Thymus (tissue), 11 donors: ENCODE measurements around the gene LRRC61. TPM values are rescaled to one million over a fixed set of nuclear protein-coding genes. Genes with fewer than 3 reads are reported as not detected.

ENCODE experiments used
- DNase-seq, 9 donors: peaks; one replicate each; pipeline ENCODE4 v3.0.0-alpha.2; 2013; ENCODE audit warnings: low spot score in 9 of 9, low read depth in 6 of 9, missing footprints in 1 of 9
- H3K27ac ChIP-seq, 2 donors: one replicate each; pipeline ENCODE4 v1.5.1; 2013; ENCODE audit warnings: control low read depth in 1 of 2, low read depth in 1 of 2, low read length in 1 of 2, mild to moderate bottlenecking in 1 of 2, moderate library complexity in 1 of 2
- H3K27me3 ChIP-seq, 2 donors: one replicate each; pipeline ENCODE4 v1.5.1; 2013; ENCODE audit warnings: low read length in 1 of 2; ENCODE audit not compliant: control insufficient read depth in 2 of 2, insufficient read depth in 1 of 2
- H3K36me3 ChIP-seq, 2 donors: one replicate each; pipeline ENCODE4 v1.5.1; 2013; ENCODE audit warnings: low read length in 1 of 2, mild to moderate bottlenecking in 1 of 2, moderate library complexity in 1 of 2; ENCODE audit not compliant: control insufficient read depth in 2 of 2, insufficient read depth in 2 of 2
- H3K4me1 ChIP-seq, 2 donors: one replicate each; pipeline ENCODE4 v1.5.1; 2013; ENCODE audit warnings: low read length in 2 of 2; ENCODE audit not compliant: control insufficient read depth in 2 of 2, insufficient read depth in 2 of 2
- H3K4me3 ChIP-seq, 2 donors: one replicate each; pipeline ENCODE4 v1.5.1; 2013; ENCODE audit warnings: low read length in 2 of 2, control low read depth in 1 of 2, mild to moderate bottlenecking in 1 of 2
- H3K9me3 ChIP-seq, 2 donors: one replicate each; pipeline ENCODE4 v1.5.1; 2013; ENCODE audit warnings: low read length in 1 of 2, mild to moderate bottlenecking in 1 of 2; ENCODE audit not compliant: control insufficient read depth in 2 of 2, insufficient read depth in 1 of 2
- WGBS: extraction: QIAGEN DNeasy Blood & Tissue Kit; methylation state at CpG from one replicate; pipeline ENCODE4 v1.1.7; 2013; 5-methylcytosine and 5-hydroxymethylcytosine counted together
- polyA plus RNA-seq: library from polyadenylated mRNA; stranded (reverse); fragments of 200-250 nt; gene quantifications from one replicate; pipeline ENCODE4 v1.2.3, GENCODE V29; 2013
- total RNA-seq: library from RNA; stranded (reverse); fragments of 120-200 nt; gene quantifications from one replicate; pipeline ENCODE4 v1.2.4, GENCODE V29; 2013
- donor health status: healthy.

LRRC61 gene
- total and polyA plus RNA-seq, 2 donors, result 11.3 to 17.2 TPM

DNA sequence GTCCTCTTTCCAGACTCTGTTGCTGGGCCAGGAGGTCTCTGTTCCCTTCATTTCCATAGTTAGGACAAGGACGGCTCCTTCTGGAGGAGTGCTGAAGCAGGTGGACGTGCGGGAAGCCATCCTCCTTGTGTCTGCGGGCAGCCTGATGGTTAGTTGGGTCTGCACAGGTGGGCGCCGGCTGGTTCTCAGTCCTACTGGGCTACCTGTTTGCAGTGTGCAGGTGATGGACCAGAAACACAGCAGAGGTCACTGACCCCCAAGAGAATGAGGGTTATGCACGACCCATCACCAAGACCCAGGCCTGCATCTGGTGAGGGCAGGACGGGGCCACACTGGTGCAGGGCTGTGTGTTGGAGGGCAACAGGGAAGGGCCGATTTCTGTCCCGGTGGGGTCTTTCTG, 10.5 kb downstream of the LRRC61 start:
- WGBS, result 97% methylated on average over 10 of the region's 10 CpGs

GRCh38 chr7:150334108-150334507, 11.0 kb downstream of the LRRC61 start:
- Histone ChIP-seq H3K4me3 (no peak overlapping the region), H3K9me3 (no peaks in the 10 kb centered on the region), H3K4me1 (no peaks in the 10 kb centered on the region), H3K27me3 (peaks cover 0 to 7% of the 10 kb centered on the region in 2 donors), H3K36me3 (peaks cover 62 to 66% of the 10 kb centered on the region in 2 donors), H3K27ac (no peak overlapping the region)
- WGBS, result over 99% methylated on average over 8 of the region's 8 CpGs
- DNase-seq, result no peak

More for the DNA sequence above, 10.5 kb downstream of the LRRC61 start:
- no peak overlapping the region for H3K4me3 ChIP-seq
- peaks cover 0 to 3% of the 10 kb centered on the region in 2 donors for H3K27me3 ChIP-seq
- H3K27ac ChIP-seq, result no peak overlapping the region
- no peaks in the 10 kb centered on the region for H3K9me3 ChIP-seq
- H3K36me3 ChIP-seq, result peaks cover 66 to 71% of the 10 kb centered on the region in 2 donors
- H3K4me1 ChIP-seq, result no peaks in the 10 kb centered on the region
- DNase-seq, result no peak

DNA sequence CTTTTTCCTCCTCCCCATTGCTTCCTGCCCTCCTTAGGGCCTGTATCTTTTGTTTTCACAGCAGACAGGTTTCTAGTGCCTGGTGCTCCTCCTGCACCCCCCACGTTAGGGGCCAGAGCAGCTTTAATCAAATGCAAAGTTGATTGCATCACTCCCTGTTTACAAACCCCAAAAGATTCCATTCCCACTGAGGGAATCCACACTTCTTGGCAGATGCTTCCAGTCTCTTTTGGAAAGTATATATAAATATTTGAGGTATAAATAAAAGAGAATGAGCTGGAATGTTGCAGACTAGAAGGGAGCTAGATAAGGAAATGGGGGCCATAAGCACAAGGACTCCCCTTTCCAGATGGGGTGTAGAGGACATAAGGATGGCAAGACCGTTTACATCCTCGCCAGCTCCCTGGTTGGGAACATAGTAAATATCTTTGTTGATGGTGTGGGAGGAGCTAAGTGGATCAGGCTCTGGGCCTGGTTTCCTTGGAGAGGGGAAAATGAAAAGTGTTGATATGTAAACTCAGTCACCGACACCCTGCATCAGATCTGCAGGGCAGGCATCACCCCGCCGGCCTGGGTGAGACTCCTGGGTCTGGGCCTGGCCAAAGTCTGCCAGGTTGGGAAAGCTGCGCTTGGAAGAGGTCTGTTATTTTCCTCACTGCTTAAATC, 12.1 kb downstream of the LRRC61 start:
- DNase-seq, result no peak
- peaks cover 0 to 18% of the 10 kb centered on the region in 2 donors for H3K27me3 ChIP-seq
- H3K4me3 ChIP-seq, result no peak overlapping the region
- H3K4me1 ChIP-seq, result peaks cover 0 to 6% of the 10 kb centered on the region in 2 donors
- no peaks in the 10 kb centered on the region for H3K9me3 ChIP-seq
- 93% methylated on average over 7 of the region's 7 CpGs for WGBS
- no peak overlapping the region for H3K27ac ChIP-seq
- H3K36me3 ChIP-seq, result peaks cover 50 to 55% of the 10 kb centered on the region in 2 donors

DNA sequence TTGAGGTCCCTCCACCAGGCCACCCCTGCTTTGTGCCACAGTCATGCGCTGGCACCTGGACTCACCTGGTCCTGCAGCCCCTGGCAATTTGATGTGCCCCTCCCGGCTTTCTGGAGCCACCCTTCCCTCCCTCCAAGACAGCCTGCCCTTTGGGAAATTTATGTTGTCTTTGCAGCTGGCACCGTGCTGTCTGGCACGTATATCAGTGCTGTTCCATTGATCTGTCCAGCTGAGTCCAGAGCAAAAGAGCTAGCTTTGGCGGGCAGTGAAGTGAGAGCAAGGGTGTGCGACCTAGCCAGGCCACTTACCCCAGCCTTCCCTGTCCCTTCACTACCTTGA, 12.6 kb downstream of the LRRC61 start:
- peaks cover 0 to 10% of the 10 kb centered on the region in 2 donors for H3K4me1 ChIP-seq
- 98% methylated on average over 6 of the region's 6 CpGs for WGBS
- H3K4me3 ChIP-seq, result no peak overlapping the region
- H3K27me3 ChIP-seq, result peaks cover 0 to 23% of the 10 kb centered on the region in 2 donors
- no peak for DNase-seq
- no peaks in the 10 kb centered on the region for H3K9me3 ChIP-seq
- peaks cover 45 to 50% of the 10 kb centered on the region in 2 donors for H3K36me3 ChIP-seq
- H3K27ac ChIP-seq, result no peak overlapping the region

DNA sequence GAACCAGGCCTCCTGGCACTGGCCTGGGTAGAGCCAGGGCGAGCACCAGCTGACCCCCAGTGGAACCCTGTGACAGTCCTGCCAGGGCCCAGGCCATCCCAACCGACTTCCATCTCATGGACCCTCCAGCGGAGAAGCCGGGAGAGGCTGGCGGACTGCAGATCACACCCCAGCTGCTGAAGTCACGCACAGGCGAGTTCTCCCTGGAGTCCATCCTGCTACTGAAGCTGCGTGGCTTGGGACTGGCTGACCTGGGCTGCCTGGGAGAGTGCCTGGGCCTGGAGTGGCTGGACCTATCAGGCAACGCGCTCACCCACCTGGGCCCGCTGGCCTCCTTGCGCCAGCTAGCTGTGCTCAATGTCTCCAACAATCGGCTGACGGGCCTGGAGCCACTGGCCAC, 13.6 kb downstream of the LRRC61 start:
- 99% methylated on average over 14 of the region's 14 CpGs for WGBS
- Histone ChIP-seq H3K27me3 (peaks cover 6 to 33% of the 10 kb centered on the region in 2 donors), H3K9me3 (no peaks in the 10 kb centered on the region), H3K4me1 (peaks cover 0 to 17% of the 10 kb centered on the region in 2 donors), H3K36me3 (peaks cover 36 to 41% of the 10 kb centered on the region in 2 donors), H3K27ac (no peak overlapping the region), H3K4me3 (no peak overlapping the region)
- DNase-seq, result no peak

DNA sequence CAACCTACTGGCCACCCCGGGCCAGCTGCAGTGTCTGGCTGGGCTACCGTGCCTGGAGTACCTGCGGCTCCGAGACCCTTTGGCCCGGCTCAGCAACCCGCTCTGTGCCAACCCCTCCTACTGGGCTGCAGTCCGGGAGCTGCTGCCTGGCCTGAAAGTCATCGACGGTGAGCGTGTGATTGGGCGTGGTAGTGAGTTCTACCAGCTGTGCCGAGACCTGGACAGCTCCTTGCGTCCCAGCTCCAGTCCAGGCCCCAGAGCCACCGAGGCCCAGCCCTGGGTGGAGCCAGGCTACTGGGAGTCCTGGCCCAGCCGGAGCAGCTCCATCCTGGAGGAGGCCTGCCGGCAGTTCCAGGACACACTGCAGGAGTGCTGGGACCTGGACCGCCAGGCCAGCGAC, 14.0 kb downstream of the LRRC61 start:
- Histone ChIP-seq H3K4me3 (no peak overlapping the region), H3K27me3 (peaks cover 6 to 38% of the 10 kb centered on the region in 2 donors), H3K36me3 (peaks cover 31 to 37% of the 10 kb centered on the region in 2 donors), H3K27ac (no peak overlapping the region), H3K4me1 (peaks cover 0 to 17% of the 10 kb centered on the region in 2 donors), H3K9me3 (no peaks in the 10 kb centered on the region)
- no peak for DNase-seq
- 98% methylated on average over 18 of the region's 18 CpGs for WGBS

DNA sequence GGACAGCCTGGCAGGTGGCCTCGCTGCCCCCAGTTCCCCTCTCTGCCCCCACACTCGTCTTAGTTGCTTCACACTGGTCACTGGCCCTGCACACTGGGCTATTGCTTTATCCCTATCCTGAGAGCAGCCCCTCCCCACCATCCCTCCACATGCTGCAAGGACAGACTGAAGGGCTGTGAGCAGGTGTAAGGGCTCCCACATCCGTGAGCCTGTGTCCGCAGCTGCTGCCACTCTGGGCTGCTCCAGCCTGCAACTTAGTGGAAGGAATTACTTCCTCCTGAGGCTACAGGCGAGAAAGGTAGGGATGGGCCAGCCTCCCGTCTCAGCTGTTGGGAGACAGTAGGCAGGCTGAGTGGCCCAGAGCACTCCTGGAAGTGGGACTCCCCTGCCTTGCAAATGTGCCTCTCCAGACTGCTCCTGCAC, 14.5 kb downstream of the LRRC61 start:
- no peaks in the 10 kb centered on the region for H3K9me3 ChIP-seq
- WGBS, result 97% methylated on average over 6 of the region's 6 CpGs
- H3K4me1 ChIP-seq, result peaks cover 0 to 17% of the 10 kb centered on the region in 2 donors
- DNase-seq, result no peak
- no peak overlapping the region for H3K27ac ChIP-seq
- peaks cover 6 to 42% of the 10 kb centered on the region in 2 donors for H3K27me3 ChIP-seq
- no peak overlapping the region for H3K4me3 ChIP-seq
- peaks cover 30 to 34% of the 10 kb centered on the region in 2 donors for H3K36me3 ChIP-seq

DNA sequence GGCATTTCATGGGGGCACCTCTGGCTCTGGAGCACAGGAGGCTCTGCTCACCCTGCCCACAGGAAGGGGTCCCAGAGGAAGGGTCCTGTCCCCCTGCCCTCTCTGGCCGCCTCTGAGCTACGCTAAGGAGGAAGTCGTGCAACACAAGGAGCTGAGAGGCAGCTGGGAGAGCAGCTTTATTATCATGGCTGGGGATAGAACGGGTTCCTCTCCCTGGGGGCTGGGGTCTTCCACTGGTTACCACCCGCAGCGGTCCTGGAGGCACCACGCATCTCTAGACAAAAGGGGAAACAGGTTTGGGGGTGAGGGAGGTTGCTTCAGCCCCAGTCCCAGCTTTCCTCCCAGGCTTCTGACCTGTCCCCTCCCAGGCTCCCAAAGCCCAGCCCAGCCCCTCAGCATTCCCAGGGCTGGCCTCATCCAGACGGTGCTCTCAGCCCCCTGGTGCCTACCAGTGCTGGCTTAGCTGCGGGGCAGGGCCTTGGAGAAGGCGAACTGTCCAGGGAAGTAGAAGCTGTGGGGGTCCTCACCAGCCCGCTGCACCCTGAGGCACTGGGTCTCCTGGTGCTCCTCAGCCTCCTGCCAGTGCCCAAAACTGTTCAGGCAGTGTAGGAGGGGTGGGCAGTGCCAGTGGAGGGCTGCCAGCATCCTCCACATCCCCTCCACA, 15.1 kb downstream of the LRRC61 start:
- no peak overlapping the region for H3K4me3 ChIP-seq
- H3K9me3 ChIP-seq, result no peaks in the 10 kb centered on the region
- H3K27ac ChIP-seq, result no peak overlapping the region
- H3K27me3 ChIP-seq, result peaks cover 6 to 49% of the 10 kb centered on the region in 2 donors
- peaks cover 26 to 33% of the 10 kb centered on the region in 2 donors for H3K36me3 ChIP-seq
- H3K4me1 ChIP-seq, result peaks cover 0 to 17% of the 10 kb centered on the region in 2 donors
- no peak for DNase-seq
- 95% methylated on average over 11 of the region's 11 CpGs for WGBS

DNA sequence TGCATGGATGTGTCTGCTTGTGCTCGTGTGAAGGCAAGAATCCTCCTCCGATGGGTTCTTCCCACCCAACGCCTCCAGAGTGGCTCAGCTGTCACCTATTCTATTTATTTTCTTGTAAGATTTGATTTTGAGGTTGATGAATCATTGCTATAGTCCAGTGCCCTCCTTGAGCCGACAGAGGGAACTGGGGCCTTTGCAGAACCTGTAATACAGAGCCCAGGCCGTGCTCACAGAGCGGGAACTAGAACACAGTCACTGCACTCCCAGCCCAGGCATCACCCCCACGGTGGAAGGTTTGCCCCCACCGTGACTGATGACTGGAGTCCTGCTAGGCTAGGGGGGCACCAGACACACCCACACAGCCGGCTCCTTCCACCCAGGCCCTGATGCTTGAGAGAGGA, 16.3 kb downstream of the LRRC61 start:
- no peak for DNase-seq
- H3K4me3 ChIP-seq, result no peak overlapping the region
- peaks cover 0 to 17% of the 10 kb centered on the region in 2 donors for H3K4me1 ChIP-seq
- peaks cover 6 to 54% of the 10 kb centered on the region in 2 donors for H3K27me3 ChIP-seq
- H3K9me3 ChIP-seq, result peaks cover 0 to 5% of the 10 kb centered on the region in 2 donors
- peak overlapping the region in 1 of 2 donors; percentile 31 for H3K27ac ChIP-seq
- 53% methylated on average over 9 of the region's 9 CpGs for WGBS
- H3K36me3 ChIP-seq, result peaks cover 22 to 24% of the 10 kb centered on the region in 2 donors
